Esophagus muscularis mucosa (tissue), 4 donors: ENCODE results near the gene CYCS.
"Not testable (repeated sequence)": the region's sequence is repeated elsewhere in the genome, so short reads cannot be mapped to it uniquely, and the experiment has no call there.

ENCODE experiments used
- CTCF ChIP-seq, 3 experiments: fragments of 200-600 bp in 2 of 3; fragments of 450-650 bp in 1 of 3; sonication (generic) in 2 of 3; IDR thresholded peaks; one replicate each; pipeline ENCODE4 v1.5.1; 2017 to 2019; ENCODE audit warnings: antibody characterized with exemption in 3 of 3, mild to moderate bottlenecking in 2 of 3, moderate library complexity in 1 of 3
- EP300 ChIP-seq: sonication (generic); formaldehyde crosslinking; IDR thresholded peaks from one replicate; pipeline ENCODE4 v1.6.1; 2017; ENCODE audit warnings: antibody characterized with exemption
- POLR2A ChIP-seq: fragments of 450-650 bp; IDR thresholded peaks from one replicate; pipeline ENCODE4 v1.6.1; 2017; ENCODE audit warnings: antibody characterized with exemption, moderate library complexity, mild to moderate bottlenecking, low read depth

- not testable (repeated sequence) for TF ChIP-seq POLR2A; CTCF (IDR thresholded peaks at IDR 0.05); EP300
These were observed 43.0 kb downstream of the CYCS start for GRCh38 chr7:25082041-25082440.
